Measurements from ENCODE around the gene ISCU.

DNA sequence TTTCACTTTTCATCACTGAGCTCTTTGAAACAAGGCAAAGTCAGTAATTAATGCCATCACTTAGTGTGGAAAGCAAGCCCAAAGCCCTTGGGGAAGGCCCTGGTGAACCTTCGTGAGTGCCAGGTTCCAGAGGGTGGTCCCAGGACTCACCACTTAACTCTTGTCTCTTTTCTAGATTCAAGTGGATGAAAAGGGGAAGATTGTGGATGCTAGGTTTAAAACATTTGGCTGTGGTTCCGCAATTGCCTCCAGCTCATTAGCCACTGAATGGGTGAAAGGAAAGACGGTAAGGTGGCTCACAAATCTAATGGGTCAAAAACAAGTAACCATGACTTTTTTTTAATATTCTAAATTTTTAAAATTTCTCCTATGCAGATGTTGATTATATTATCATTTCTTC lies 2.8 kb downstream of the ISCU start:
- TF ChIP-seq, protein P1, sequence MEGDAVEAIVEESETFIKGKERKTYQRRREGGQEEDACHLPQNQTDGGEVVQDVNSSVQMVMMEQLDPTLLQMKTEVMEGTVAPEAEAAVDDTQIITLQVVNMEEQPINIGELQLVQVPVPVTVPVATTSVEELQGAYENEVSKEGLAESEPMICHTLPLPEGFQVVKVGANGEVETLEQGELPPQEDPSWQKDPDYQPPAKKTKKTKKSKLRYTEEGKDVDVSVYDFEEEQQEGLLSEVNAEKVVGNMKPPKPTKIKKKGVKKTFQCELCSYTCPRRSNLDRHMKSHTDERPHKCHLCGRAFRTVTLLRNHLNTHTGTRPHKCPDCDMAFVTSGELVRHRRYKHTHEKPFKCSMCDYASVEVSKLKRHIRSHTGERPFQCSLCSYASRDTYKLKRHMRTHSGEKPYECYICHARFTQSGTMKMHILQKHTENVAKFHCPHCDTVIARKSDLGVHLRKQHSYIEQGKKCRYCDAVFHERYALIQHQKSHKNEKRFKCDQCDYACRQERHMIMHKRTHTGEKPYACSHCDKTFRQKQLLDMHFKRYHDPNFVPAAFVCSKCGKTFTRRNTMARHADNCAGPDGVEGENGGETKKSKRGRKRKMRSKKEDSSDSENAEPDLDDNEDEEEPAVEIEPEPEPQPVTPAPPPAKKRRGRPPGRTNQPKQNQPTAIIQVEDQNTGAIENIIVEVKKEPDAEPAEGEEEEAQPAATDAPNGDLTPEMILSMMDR (IDR thresholded peaks at IDR 0.05; ENCODE audit: insufficient read depth, low read length, poor library complexity, severe bottlenecking), result no peak
- no peak for TF ChIP-seq EZH2phosphoT487 (conservative IDR thresholded peaks at IDR 0.05; ENCODE audit: low read length)
